HTERT RPE-1 (cell line): Measurements from ENCODE around the gene HECTD3.
"Not testable (repeated sequence)": the region's sequence is repeated elsewhere in the genome, so short reads cannot be mapped to it uniquely, and the experiment has no call there.

ENCODE experiments used
- in situ Hi-C: fragments of 300-500 bp; cut with MboI; formaldehyde crosslinking; loops from 4 replicates; pipeline ENCODE4 v1.14.3; 2020; ENCODE audit warnings: low sequenced_read_pairs

The HECTD3 gene

GRCh38 chr1:45014321-45015028 lies 3.4 kb upstream of the HECTD3 start:
- in situ Hi-C loops = no loop called here

DNA sequence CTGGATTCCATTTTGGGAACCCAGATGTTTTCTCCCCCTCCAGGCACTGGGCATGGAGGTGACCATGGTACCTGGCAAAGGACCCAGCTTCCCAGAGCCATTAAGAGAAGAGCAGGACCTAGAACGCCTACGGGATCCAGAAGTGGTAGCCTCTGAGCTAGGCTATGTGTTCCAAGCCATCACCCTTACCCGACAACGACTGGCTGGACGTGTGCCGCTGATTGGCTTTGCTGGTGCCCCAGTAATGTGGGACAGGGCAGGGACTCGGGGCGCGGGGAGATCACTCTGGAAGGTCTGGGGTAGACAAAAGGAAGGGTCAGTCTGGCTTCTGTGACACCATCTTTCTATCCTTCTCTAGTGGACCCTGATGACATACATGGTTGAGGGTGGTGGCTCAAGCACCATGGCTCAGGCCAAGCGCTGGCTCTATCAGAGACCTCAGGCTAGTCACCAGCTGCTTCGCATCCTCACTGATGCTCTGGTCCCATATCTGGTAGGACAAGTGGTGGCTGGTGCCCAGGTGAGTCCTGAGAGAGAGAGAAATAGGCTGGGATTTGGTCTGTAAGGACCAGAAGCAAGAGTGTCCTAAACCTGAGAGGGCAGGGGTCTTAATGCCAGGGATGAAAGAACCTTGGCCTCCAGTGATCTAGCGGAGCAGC lies 2.6 kb upstream of the HECTD3 start:
- in situ Hi-C loops = no loop called here

GRCh38 chr1:45012639-45013278 lies 1.6 kb upstream of the HECTD3 start:
- in situ Hi-C loops = no loop called here

DNA sequence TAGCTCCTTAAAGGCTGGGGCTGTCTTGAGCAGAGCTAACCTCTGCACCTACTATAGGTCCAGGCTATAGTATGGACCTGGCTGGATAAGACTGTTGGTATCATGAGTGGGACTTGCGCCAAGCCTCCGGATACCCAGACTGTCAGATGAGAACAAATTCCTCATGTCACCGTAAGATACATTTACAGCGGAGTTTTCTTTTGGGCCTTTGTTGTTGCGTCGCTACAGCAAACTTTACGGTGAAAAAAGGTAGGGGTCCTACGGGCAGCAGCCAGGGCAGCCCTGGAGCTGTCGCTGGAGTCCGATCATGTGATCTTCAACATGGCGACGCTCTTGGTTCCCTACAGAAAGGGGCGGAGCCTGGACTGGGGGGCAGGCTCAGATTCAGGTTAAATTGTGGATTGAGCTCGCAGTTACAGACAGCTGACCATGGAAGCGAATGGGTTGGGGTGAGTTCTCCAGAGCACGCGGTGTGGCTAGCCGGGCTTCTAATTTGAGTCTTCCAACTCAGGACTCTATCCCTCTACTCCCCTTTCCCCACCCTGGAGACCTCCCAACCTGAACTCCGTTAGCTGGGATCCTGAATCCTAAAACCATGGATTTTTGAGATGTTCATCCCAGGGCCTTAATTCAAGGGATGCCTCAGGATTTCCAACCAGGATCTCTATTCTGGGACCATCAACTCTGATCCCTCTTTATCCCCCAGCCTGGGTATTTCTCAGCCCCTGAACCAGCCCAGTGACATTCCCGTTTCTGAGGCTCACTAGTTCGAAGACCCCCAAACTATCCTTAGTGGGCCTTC lies 914 bp upstream of the HECTD3 start, which contains the start of gene UROD:
Gene UROD, plus strand, starts transcription at position 418 of the 802 bp plus-strand sequence. Its CDS starts 12 bp downstream, at position 430.
- in situ Hi-C loops = no loop called here

DNA sequence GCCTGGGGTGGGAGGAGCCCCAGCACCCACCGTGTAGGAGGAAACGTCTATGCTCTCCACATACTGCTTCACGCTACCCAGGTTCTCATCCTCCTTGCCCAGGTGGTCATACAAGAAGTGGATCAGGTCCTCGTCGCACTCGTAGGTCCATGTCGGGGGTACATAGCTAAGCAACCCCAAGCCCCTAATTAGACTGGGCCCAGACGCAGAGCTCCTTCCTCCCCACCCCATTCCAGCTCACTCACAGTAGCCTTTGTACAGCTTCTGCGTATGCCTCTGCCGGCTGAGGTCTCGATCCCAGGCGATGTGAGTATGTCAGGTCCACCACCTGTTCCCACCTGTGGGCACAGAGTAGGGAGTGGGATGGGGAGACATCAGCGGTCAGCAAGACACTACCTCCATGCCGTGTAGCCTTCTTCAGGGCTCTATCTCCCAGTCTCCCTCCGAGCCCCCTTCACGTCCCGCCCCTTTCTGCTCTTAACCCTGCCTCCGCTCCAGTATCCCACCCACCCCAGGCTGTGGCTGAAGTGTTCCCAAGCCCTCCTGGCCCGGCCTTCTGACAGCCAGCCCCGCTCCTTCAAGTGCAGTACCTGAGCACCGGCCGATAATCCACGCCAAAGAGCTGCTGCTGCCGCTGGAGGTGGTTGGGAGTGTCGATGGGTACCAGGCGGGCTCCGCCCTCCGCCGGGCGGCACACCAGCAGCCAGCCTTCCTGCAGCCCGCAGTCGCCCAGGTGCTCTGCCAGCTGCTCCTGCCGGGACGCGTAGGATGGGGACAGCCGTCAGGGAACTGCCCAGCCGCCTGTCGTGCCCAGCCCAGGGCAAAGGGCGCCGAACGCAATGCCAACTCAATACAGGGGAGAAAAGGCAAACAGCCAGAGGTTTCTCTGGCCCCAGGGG lies 919 bp downstream of the HECTD3 start:
- in situ Hi-C loops = no loop called here

DNA sequence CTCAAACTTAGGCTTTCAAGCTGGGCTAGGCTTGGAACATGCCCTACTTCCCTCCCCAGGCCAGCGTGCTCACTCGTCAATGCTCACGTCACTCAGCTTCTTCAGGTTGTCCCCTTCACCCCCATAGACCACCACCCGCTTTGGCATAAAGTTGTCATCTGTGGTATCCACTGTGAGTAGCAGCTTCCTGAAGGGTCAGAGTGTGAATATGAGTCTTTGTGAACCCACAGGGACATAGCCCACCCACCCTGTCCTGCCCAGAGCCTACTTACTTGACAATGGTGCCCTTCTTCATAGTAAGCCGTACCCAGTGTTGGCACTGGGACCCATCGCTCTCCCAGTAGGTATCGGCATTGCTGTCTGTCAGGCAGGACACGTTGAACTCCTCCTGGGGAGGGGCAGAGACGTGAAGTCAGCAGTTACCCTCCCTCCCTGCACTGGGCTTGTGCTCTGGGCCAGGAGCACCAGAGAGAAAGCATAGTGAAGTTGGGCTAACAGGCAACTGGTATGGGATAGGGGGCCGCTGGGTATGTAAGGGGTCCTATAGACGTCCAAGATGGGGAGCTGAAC lies 1.7 kb downstream of the HECTD3 start:
- in situ Hi-C loops = no loop called here

DNA sequence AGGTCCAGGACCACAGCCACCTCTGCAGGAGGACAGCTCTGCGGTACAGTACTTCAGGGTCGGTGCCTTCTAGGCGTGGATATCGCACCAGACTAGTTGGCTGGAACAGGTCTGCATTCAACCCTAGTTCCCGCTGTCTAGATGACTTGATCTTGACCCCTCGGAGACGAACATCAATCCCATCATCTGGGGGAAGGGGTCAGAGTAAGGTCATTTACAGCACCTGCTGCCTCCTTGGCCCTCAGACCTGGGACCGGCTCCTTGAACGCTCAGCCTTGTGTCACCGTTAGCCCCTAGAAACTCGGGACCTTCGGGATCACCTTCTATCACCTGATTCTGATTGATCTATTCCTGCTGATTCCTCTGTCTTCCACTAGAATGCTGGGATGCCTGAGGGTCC lies 2.6 kb downstream of the HECTD3 start:
- in situ Hi-C loops = no loop called here

DNA sequence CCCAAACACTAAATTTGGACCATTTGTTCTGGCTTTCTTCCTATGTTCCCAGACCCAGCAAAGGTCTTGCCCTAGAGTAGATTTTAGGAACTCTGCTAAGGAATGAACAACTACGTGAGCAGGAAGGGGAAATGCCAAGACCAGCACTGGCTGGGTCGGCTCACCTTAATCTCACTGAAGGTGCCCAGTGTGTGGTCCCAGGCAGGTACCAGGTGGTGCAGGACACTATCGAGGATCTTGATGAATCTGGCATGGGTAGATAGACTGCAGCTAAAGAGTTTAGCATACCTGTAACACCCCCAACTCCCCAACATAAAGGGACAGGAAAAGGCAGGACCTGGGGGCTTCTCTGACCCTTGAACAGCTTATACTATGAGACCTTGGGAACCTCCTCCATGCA lies 3.0 kb downstream of the HECTD3 start:
- in situ Hi-C loops = no loop called here

- in situ Hi-C loops = no loop called here
Measured at GRCh38 chr1:45007311-45007710, 3.8 kb downstream of the HECTD3 start.

GRCh38 chr1:45005761-45006160 lies 5.4 kb downstream of the HECTD3 start:
- in situ Hi-C loops = no loop called here

GRCh38 chr1:45004281-45004920 lies 6.7 kb downstream of the HECTD3 start:
- in situ Hi-C loops = no loop called here

DNA sequence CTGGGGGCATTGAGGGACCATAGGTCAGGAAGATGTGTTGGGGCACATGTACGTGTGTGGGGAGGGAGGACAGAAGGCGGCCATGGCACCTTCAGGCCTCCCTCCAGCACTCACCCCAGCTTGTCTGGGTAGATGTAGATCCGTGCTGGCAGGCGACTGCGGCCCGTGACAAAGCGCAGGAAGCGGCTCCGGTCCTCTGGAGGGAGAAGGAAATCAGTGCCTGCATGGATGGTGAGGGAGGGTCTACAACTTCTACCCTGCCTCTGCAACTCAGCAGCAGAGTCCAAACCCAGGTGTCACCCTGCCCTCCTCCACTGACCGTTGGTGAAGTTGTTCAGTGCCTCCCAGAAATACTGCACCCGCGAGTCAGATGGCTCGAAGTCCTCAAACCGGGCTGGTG lies 7.4 kb downstream of the HECTD3 start:
- in situ Hi-C loops = no loop called here

- in situ Hi-C loops = no loop called here
Measured at GRCh38 chr1:45002650-45003645, 8.2 kb downstream of the HECTD3 start.

DNA sequence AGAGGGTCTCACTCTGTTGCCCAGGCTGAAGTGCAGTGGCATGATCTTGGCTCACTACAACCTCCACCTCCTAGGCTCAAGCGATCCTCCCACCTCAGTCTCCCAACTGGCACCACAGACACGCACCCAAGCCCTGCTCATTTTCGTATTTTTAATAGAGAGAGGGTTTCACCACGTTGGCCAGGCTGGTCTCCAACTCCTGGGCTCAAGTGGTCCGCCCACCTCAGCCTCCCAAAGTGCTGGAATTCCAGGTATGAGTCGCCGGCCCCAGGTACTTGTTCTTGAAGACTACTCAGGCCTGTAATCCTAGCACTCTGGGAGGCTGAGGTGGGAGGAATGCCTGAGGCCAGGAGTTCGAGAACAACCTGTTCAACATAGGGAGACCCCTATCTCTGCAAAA lies 9.5 kb downstream of the HECTD3 start:
- in situ Hi-C loops = not testable (repeated sequence)

GRCh38 chr1:45001011-45001481 lies 10.1 kb downstream of the HECTD3 start:
- in situ Hi-C loops = no loop called here

DNA sequence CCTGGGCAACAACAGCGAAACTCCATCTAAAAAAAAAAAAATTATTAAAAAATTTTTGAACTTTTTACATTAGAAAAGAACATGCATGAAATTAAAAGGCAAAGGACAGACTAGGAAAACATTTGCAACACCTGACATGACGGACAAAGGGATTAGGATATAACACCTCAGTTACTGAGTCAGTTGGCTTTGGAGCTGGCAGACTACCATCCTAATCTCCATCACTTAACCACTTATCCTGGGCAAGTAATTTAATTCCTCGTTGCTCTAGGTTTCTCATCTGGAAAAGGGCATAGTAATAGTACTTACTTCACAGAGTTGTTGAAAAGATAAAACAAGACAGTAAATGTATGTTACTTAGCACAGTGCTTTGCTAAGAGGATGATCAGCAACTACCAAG lies 11.9 kb downstream of the HECTD3 start:
- in situ Hi-C loops = no loop called here

GRCh38 chr1:44995467-44996238 lies 15.5 kb downstream of the HECTD3 start:
- in situ Hi-C loops = no loop called here
